Esophagus muscularis mucosa (tissue), 4 donors: Measurements from ENCODE around the gene TRIM15. TPM values are rescaled to one million over a fixed set of nuclear protein-coding genes. Genes with fewer than 3 reads are reported as not detected.

Experiments
- DNase-seq: peaks from one replicate; pipeline ENCODE4 v3.0.0-alpha.2; 2017; ENCODE audit errors: extremely low spot score
- H3K27ac ChIP-seq, 4 donors: fragments of 200-600 bp; sonication (generic); replicated peaks in 1 of 4; 1 replicate in 3 of 4; 2 replicates in 1 of 4; pipeline ENCODE4 v1.5.1; 2016 to 2019; ENCODE audit warnings: mild to moderate bottlenecking in 1 of 4
- H3K27me3 ChIP-seq, 4 donors: fragments of 200-600 bp; sonication (generic); one replicate each; pipeline versions ENCODE4 v1.5.1 to v1.6.0; 2016 to 2019
- H3K36me3 ChIP-seq, 4 donors: fragments of 200-600 bp; sonication (generic); one replicate each; pipeline ENCODE4 v1.5.1; 2016 to 2019
- H3K4me1 ChIP-seq, 4 donors: fragments of 200-600 bp; sonication (generic); one replicate each; pipeline ENCODE4 v1.5.1; 2016 to 2019
- H3K4me3 ChIP-seq, 4 donors: fragments of 200-600 bp; sonication (generic); 1 replicate in 2 of 4; 2 replicates in 2 of 4; pipeline ENCODE4 v1.5.1; 2016 to 2019; ENCODE audit warnings: mild to moderate bottlenecking in 4 of 4, moderate library complexity in 1 of 4
- H3K9me3 ChIP-seq, 4 donors: fragments of 200-600 bp; sonication (generic); 1 replicate in 3 of 4; 2 replicates in 1 of 4; pipeline ENCODE4 v1.5.1; 2016 to 2019
- CTCF ChIP-seq, 3 experiments: fragments of 200-600 bp in 2 of 3; fragments of 450-650 bp in 1 of 3; sonication (generic) in 2 of 3; IDR thresholded peaks; one replicate each; pipeline ENCODE4 v1.5.1; 2017 to 2019; ENCODE audit warnings: antibody characterized with exemption in 3 of 3, mild to moderate bottlenecking in 2 of 3, moderate library complexity in 1 of 3
- EP300 ChIP-seq: sonication (generic); formaldehyde crosslinking; IDR thresholded peaks from one replicate; pipeline ENCODE4 v1.6.1; 2017; ENCODE audit warnings: antibody characterized with exemption
- POLR2A ChIP-seq: fragments of 450-650 bp; IDR thresholded peaks from one replicate; pipeline ENCODE4 v1.6.1; 2017; ENCODE audit warnings: antibody characterized with exemption, moderate library complexity, mild to moderate bottlenecking, low read depth
- POLR2AphosphoS5 ChIP-seq, 2 donors: sonication (generic); formaldehyde crosslinking; IDR thresholded peaks; one replicate each; pipeline ENCODE4 v1.6.1; 2017; ENCODE audit warnings: antibody characterized with exemption in 2 of 2
- WGBS: methylation state at CpG from one replicate; pipeline ENCODE4 v1.1.5; 2018; 5-methylcytosine and 5-hydroxymethylcytosine counted together
- intact Hi-C: fragments of 100-400 bp; cut with DNase I; formaldehyde crosslinking; loops from one replicate; pipeline ENCODE4 v1.15.1; 2023
- total RNA-seq, 4 donors: library from RNA; depleted of rRNA; stranded (reverse); fragments of >200 nt; gene quantifications; one replicate each; pipeline versions ENCODE4 v1.1.0 to v1.2.1, GENCODE V29; 2016

The TRIM15 gene
- total RNA-seq, 4 donors from 2014 or later: 0.42 TPM; not detected in 3

GRCh38 chr6:30147096-30147495, 16.2 kb upstream of the TRIM15 start:
- H3K4me3 ChIP-seq: no peak overlapping the region
- TF ChIP-seq POLR2A (no peak), POLR2AphosphoS5 (IDR thresholded peaks at IDR 0.05) (no peak), EP300 (no peak), CTCF (IDR thresholded peaks at IDR 0.05) (no peak)
- peaks cover 0 to 50% (median 0%) of the 10 kb centered on the region in 4 donors for H3K27me3 ChIP-seq

GRCh38 chr6:30149234-30149633, 14.1 kb upstream of the TRIM15 start:
- Histone ChIP-seq H3K36me3 (no peaks in the 10 kb centered on the region), H3K4me3 (no peak overlapping the region), H3K9me3 (no peaks in the 10 kb centered on the region), H3K27ac (no peak overlapping the region), H3K27me3 (peaks cover 0 to 49% (median 0%) of the 10 kb centered on the region in 4 donors), H3K4me1 (no peaks in the 10 kb centered on the region)
- intact Hi-C loops: no loop called here
- 66% methylated on average over 3 of the region's 3 CpGs for WGBS
- DNase-seq: peak; percentile 64
- TF ChIP-seq EP300: no peak
- no peak for TF ChIP-seq CTCF (IDR thresholded peaks at IDR 0.05)
- no peak for TF ChIP-seq POLR2AphosphoS5 (IDR thresholded peaks at IDR 0.05)
- TF ChIP-seq POLR2A: no peak

More at GRCh38 chr6:30147096-30147495, 16.2 kb upstream of the TRIM15 start:
- Histone ChIP-seq H3K9me3 (no peaks in the 10 kb centered on the region), H3K4me1 (no peaks in the 10 kb centered on the region), H3K27ac (no peak overlapping the region), H3K36me3 (no peaks in the 10 kb centered on the region)
- WGBS: 67% methylated on average over 1 of the region's 3 CpGs
- DNase-seq: peak; percentile 77
- intact Hi-C loops: no loop called here

- peak; percentile 47 for DNase-seq
- 48% methylated on average over 7 of the region's 7 CpGs for WGBS
- H3K27me3 ChIP-seq: peaks cover 0 to 44% (median 0%) of the 10 kb centered on the region in 4 donors
These were observed 13.3 kb upstream of the TRIM15 start for GRCh38 chr6:30149858-30150550.

GRCh38 chr6:30150671-30151395, 12.5 kb upstream of the TRIM15 start:
- H3K27ac ChIP-seq: no peak overlapping the region
- intact Hi-C loops: no loop called here
- TF ChIP-seq POLR2AphosphoS5 (IDR thresholded peaks at IDR 0.05) (no peak), EP300 (no peak), CTCF (IDR thresholded peaks at IDR 0.05) (no peak), POLR2A (no peak)
- peaks cover 0 to 42% (median 0%) of the 10 kb centered on the region in 4 donors for H3K27me3 ChIP-seq
- H3K4me1 ChIP-seq: peaks cover 0 to 9% (median 1%) of the 10 kb centered on the region in 4 donors
- DNase-seq: peak; percentile 53
- no peaks in the 10 kb centered on the region for H3K36me3 ChIP-seq
- WGBS: 89% methylated on average over 10 of the region's 10 CpGs
- no peaks in the 10 kb centered on the region for H3K9me3 ChIP-seq
- H3K4me3 ChIP-seq: no peak overlapping the region

More at GRCh38 chr6:30149858-30150550, 13.3 kb upstream of the TRIM15 start:
- TF ChIP-seq EP300 (no peak), POLR2A (no peak), POLR2AphosphoS5 (IDR thresholded peaks at IDR 0.05) (no peak), CTCF (IDR thresholded peaks at IDR 0.05) (no peak)
- Histone ChIP-seq H3K36me3 (no peaks in the 10 kb centered on the region), H3K4me3 (no peak overlapping the region), H3K9me3 (no peaks in the 10 kb centered on the region), H3K27ac (no peak overlapping the region), H3K4me1 (peaks cover 0 to 6% (median 0%) of the 10 kb centered on the region in 4 donors)
- intact Hi-C loops: no loop called here
